Inflammatory macrophage treated with lipopolysaccharide for 4 hours (primary cell): ENCODE results near the gene NEDD8.

Experiments
- DNase-seq: peaks from one replicate; pipeline ENCODE4 v3.0.0-alpha.2; 2020

NEDD8 gene

GRCh38 chr14:24232121-24232644, at the start of gene NEDD8:
Gene NEDD8 (minus strand): TSS chr14:24232367. CDS start chr14:24232267, 100 bp downstream.
- DNase-seq, result peak; percentile 99

- peak; percentile 45 for DNase-seq
These were observed 49.5 kb upstream of the NEDD8 start for GRCh38 chr14:24281636-24282035.

GRCh38 chr14:24280797-24281460, 48.8 kb upstream of the NEDD8 start:
- DNase-seq, result no peak

GRCh38 chr14:24279301-24280186, 47.4 kb upstream of the NEDD8 start:
- DNase-seq, result peak; percentile 83

GRCh38 chr14:24278424-24278823, 46.3 kb upstream of the NEDD8 start:
- DNase-seq, result no peak

- DNase-seq, result peak; percentile 92
These were observed 45.6 kb upstream of the NEDD8 start for GRCh38 chr14:24277606-24278321.

DNA sequence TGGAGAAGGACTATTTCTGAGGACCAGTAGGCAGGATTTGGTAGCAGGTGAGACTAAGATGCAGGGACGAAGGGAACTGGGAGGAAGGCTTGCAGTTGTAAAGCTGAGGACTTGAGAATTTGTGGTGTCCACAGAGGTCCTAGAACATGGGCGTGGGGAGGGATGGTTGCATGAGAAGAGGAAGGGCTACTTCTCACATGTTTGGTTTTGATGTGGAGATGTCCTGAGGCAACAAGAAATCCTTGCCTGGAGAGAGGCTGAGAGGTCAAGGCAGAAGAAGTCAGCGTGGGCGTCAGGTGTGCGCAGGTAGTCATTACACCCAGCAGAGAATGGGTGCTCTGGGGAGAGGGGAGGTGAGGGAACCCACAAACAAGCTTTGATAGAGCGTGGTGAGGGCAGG, 44.9 kb upstream of the NEDD8 start:
- peak; percentile 64 for DNase-seq

- DNase-seq, result peak; percentile 94
These were observed 42.0 kb upstream of the NEDD8 start for GRCh38 chr14:24274101-24274543.

DNA sequence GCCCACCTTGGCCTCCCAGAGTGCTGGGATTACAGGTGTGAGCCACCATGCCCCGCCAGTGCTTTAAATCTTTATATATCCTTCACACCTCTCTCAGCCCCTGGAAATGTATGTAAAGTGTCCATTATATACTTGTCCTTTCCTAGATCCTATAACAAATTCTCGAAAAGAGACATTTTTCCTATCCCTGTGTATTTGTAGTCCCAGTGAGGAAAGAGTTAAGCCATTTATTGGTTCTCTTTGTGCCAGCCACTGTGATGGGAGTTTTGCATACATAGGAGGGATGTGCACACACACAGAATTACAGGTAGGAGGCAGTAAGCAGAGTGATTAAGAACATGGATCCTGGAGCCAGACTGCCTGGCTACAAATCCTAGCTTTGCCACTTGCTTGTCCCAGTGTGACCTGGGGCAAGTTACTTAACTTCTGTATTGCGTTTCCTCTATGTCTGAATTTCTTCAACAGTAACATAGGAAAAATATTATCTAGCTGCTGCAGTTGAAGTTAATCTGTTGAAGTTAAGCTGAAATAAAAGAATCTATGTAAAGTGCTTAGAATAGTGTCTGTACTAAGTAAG, 41.3 kb upstream of the NEDD8 start:
- peak; percentile 66 for DNase-seq

DNA sequence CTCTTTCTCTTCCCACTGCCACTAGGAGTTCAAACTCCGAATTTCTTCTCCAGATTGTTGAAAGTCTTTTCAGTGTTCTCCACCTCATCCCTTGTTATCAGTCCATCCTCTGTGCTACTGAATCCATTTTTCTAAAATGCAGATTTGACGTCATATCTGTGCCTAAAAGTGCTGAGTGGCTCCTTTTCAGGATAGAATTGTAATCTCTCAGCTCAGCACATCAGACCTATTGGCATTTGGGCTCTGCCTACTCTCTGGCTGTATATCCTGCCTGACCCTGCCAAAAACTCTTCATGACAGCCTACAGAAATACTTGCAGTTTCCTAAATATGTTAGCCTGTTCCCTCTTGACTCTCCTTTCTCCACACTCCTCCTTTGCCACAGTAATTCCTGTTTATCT, 40.3 kb upstream of the NEDD8 start:
- DNase-seq, result peak; percentile 19

- DNase-seq, result no peak
These were observed 39.7 kb upstream of the NEDD8 start for GRCh38 chr14:24271834-24272263.

- DNase-seq, result peak; percentile 85
These were observed 39.1 kb upstream of the NEDD8 start, which contains the start of gene RABGGTA for GRCh38 chr14:24271134-24271833. Gene RABGGTA (minus strand): TSS chr14:24271597. CDS start chr14:24271115, 482 bp downstream.

- no peak for DNase-seq
These were observed 38.5 kb upstream of the NEDD8 start for GRCh38 chr14:24270537-24271133.

- DNase-seq, result no peak
These were observed 37.9 kb upstream of the NEDD8 start for GRCh38 chr14:24269910-24270536.

- no peak for DNase-seq
These were observed 37.2 kb upstream of the NEDD8 start for GRCh38 chr14:24269368-24269767.

DNA sequence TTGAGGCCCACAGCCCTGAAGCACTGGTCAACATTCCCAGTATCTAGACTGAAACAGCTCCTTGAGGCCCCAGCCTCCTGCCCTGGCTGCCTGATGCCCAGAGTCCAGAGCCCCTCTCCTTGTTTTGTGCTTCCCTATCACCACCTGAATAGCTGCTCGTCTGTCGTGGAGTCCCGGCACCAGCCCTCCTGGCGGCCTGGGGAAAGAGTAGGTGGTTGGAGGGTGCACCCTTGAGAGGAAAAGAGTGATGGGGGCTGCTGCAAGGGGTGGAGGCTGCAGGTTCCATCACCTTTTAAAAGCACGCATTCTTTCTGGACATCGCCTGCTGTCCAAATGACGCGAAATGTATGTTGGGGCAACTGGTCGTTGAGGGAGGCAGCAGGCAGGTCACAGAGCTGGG, 36.1 kb upstream of the NEDD8 start:
- no peak for DNase-seq

DNA sequence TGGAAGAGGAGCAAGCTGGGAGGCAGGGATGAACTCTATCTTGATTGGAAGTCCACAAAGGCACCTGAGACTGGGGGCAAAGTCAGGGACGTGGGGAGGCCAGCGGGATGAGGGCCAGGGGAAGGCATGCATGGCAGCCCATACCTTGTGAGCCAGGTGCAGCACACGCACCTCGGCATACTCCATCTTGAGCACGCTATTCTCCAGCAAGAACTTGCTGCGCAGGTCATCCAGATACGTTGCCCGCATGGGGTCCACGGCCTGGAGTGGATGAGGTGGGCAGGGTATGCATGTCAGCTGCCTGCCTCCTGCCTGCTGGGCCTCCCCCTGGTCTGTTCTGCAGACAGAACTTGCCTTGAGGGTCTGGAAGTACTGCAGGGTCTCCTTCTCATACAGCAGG, 35.3 kb upstream of the NEDD8 start:
- DNase-seq, result no peak

DNA sequence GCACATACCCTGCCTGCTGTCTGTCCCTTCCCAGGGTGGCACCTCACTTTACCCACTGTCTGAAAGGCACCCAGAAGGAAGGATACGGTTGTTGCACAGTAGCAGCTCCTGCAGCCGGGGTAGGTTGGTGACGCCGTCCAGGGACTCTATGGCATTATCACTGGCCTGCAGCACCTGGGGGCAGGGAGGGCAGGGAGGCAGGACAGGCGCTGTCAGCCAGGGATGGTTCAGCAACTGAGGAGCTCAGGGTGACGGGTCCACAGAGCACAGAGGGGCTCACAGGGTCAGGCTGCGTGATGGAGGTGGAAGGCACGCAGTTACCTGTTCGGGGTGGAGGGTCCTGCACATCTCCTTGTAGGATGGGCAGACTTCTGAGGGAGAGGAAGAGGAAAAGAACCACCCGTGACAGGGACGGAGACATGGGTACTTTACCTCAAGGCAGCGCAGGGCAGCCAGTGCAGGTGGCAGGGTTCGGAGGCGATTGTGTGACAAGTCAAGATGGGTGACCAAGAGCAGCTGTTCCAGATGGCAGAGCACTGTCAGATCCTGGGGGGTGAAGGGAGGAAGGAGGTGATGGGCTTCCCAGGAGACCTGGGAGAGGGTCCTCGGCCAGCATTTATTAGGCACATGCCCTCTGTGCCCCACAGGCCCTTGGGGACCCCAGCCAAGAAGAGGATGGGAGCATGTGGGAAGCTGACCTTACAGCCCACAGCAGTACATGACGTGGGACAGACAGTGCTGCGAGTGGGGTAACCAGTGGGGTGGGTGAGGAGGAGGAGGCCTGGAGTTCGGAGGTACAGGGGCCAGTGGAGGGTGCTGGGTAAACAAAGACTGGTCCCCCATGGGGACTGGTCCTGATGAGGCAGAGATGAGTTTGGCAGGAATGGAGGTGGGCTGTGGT, 34.4 kb upstream of the NEDD8 start:
- no peak for DNase-seq

DNA sequence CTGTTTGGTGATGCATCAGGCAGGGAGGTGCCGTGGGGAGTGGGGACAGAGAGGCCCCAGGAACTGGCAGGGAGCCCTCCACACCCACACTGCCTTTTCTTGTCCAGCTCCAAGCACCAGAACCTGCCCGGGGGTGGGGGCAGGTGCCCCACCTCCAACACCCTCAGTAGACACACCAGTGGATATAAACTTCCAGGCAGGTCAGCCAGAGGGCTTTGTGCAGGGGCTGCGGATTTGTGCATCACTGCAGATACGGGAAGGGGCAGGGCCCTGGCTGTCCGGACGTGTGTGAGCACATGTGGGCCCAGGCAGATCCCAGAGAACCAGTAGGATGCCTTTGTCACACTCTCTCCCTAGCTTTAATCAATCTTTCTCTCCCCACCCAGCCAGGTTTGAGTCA, 32.1 kb upstream of the NEDD8 start:
- DNase-seq, result no peak

GRCh38 chr14:24263848-24264247, 31.7 kb upstream of the NEDD8 start:
- DNase-seq, result no peak
